GM10266 (cell line): ENCODE data around the gene DDX41.
A peak's percentile ranks its signal among the peaks of the same experiment; 100 is the strongest.
"Not testable (repeated sequence)": the region's sequence is repeated elsewhere in the genome, so short reads cannot be mapped to it uniquely, and the experiment has no call there.

Experiments
- DNase-seq: peaks from one replicate; pipeline ENCODE4 v3.0.0; 2012; ENCODE audit errors: extremely low spot score
- CTCF ChIP-seq: IDR thresholded peaks from 2 replicates; pipeline ENCODE4 v1.5.1; 2012; ENCODE audit warnings: mild to moderate bottlenecking, low read depth; ENCODE audit not compliant: control insufficient read depth, insufficient read depth; ENCODE audit errors: missing control alignments

DDX41 gene

GRCh38 chr5:177490992-177491391, 25.8 kb downstream of the DDX41 start:
- TF ChIP-seq CTCF = no peak
- no peak for DNase-seq

GRCh38 chr5:177490311-177490991, 26.3 kb downstream of the DDX41 start:
- DNase-seq = no peak
- no peak for TF ChIP-seq CTCF

- TF ChIP-seq CTCF = no peak
- no peak for DNase-seq
These were observed 27.5 kb downstream of the DDX41 start for GRCh38 chr5:177489119-177489716.

- peak; percentile 34 for TF ChIP-seq CTCF
- no peak for DNase-seq
These were observed 28.8 kb downstream of the DDX41 start for GRCh38 chr5:177487975-177488374.

GRCh38 chr5:177487144-177487543, 29.6 kb downstream of the DDX41 start:
- no peak for TF ChIP-seq CTCF
- DNase-seq = no peak

- TF ChIP-seq CTCF = no peak
- DNase-seq = no peak
These were observed 30.5 kb downstream of the DDX41 start for GRCh38 chr5:177486256-177486655.

- not testable (repeated sequence) for DNase-seq
These were observed 31.0 kb downstream of the DDX41 start for GRCh38 chr5:177485753-177486152.
